H1 (cell line): Measurements from ENCODE around the gene VSTM2B. TPM values are rescaled to one million over a fixed set of nuclear protein-coding genes. Genes with fewer than 3 reads are reported as not detected.

Experiments
- BACH1 ChIP-seq: IDR thresholded peaks from 2 replicates; pipeline ENCODE4 v1.6.1; 2012; ENCODE audit warnings: low read length, improper control_type of control experiment
- CBX8 ChIP-seq: fragments of 300-800, 300-1000 bp; sonication (generic); IDR thresholded peaks from 2 replicates; pipeline ENCODE4 v1.7.1; 2016; ENCODE audit warnings: low read depth, low read length, borderline replicate concordance
- RFX5 ChIP-seq: IDR thresholded peaks from 2 replicates; pipeline ENCODE4 v1.6.1; 2011; ENCODE audit warnings: low read depth, low read length, improper control_type of control experiment, borderline replicate concordance
- polyA plus RNA-seq, 7 experiments: library from polyadenylated mRNA; depleted of rRNA in 3 of 7; stranded (reverse) in 5 of 7; unstranded in 2 of 7; fragments of >200 nt in 5 of 7; fragments of 200-250 nt in 2 of 7; gene quantifications; 1 replicate in 5 of 7; 2 replicates in 1 of 7; 4 replicates in 1 of 7; pipeline versions ENCODE4 v1.2.1 to v1.2.3, GENCODE V29; 2011 to 2013; ENCODE audit warnings: missing spikeins in 2 of 7, mixed read lengths in 2 of 7
- total RNA-seq: library from RNA; stranded (reverse); fragmentation: NEBNext Ultra II Directional; extraction: Animal tissue kit (Norgen Biotek cat#: 25700); gene quantifications from 2 replicates; pipeline ENCODE4 v1.2.1, GENCODE V29; 2021

Gene VSTM2B
- total and polyA plus RNA-seq, 2 of the 8 experiments (the other 6 are each of a cell fraction or from before 2014, with no cell fraction given): 0.82 to 1.5 TPM

GRCh38 chr19:29576761-29577648 is 51.2 kb downstream of the VSTM2B start (continued):
- TF ChIP-seq BACH1 (no peak), CBX8 (no peak), RFX5 (no peak)
